Breast epithelium (tissue), 4 donors: ENCODE measurements around the gene MORN1. TPM values are rescaled to one million over a fixed set of nuclear protein-coding genes. Genes with fewer than 3 reads are reported as not detected.

Experiments
- DNase-seq, 2 donors: peaks; one replicate each; pipeline ENCODE4 v3.0.0-alpha.2; 2019; ENCODE audit warnings: low spot score in 2 of 2
- H3K27ac ChIP-seq, 2 donors: fragments of 200-600 bp; sonication (generic) in 1 of 2; one replicate each; pipeline ENCODE4 v1.5.1; 2016 to 2019; ENCODE audit warnings: mild to moderate bottlenecking in 1 of 2
- H3K27me3 ChIP-seq, 2 donors: fragments of 200-600 bp; sonication (generic) in 1 of 2; one replicate each; pipeline versions ENCODE4 v1.5.1 to v1.6.0; 2017 to 2019; ENCODE audit warnings: control low read depth in 1 of 2, mild to moderate bottlenecking in 1 of 2
- H3K36me3 ChIP-seq: fragments of 200-600 bp; one replicate; pipeline ENCODE4 v1.5.1; 2019
- H3K4me1 ChIP-seq, 2 donors: fragments of 200-600 bp; sonication (generic); one replicate each; pipeline ENCODE4 v1.5.1; 2016 to 2019; ENCODE audit warnings: control low read depth in 1 of 2
- H3K4me3 ChIP-seq, 3 donors: fragments of 200-600 bp; sonication (generic); 1 replicate in 2 of 3; 2 replicates in 1 of 3; pipeline ENCODE4 v1.5.1; 2016 to 2019; ENCODE audit warnings: mild to moderate bottlenecking in 3 of 3, moderate library complexity in 2 of 3
- H3K9me3 ChIP-seq, 2 donors: fragments of 200-600 bp; sonication (generic) in 1 of 2; one replicate each; pipeline ENCODE4 v1.5.1; 2016 to 2019; ENCODE audit warnings: control low read depth in 1 of 2
- POLR2A ChIP-seq: fragments of 450-650 bp; IDR thresholded peaks from one replicate; pipeline ENCODE4 v1.6.1; 2016; ENCODE audit warnings: antibody characterized with exemption, mild to moderate bottlenecking, moderate library complexity
- POLR2AphosphoS5 ChIP-seq, 3 donors: sonication (generic); formaldehyde crosslinking; IDR thresholded peaks; one replicate each; pipeline ENCODE4 v1.6.1; 2017; ENCODE audit warnings: antibody characterized with exemption in 3 of 3
- intact Hi-C: fragments of 100-400 bp; cut with DNase I; formaldehyde crosslinking; loops from one replicate; pipeline ENCODE4 v1.15.1; 2023; ENCODE audit warnings: low total_unique reads
- total RNA-seq, 3 donors: library from RNA; depleted of rRNA; stranded (reverse); fragments of >200 nt; gene quantifications; one replicate each; pipeline ENCODE4 v1.1.0, GENCODE V29; 2016
- TF ChIP-seq, protein P1 (sequence below), 3 donors: fragments of 450-650 bp; IDR thresholded peaks; one replicate each; pipeline ENCODE4 v1.5.1; 2016 to 2017; ENCODE audit warnings: antibody characterized with exemption in 3 of 3, mild to moderate bottlenecking in 3 of 3, moderate library complexity in 3 of 3

MORN1 gene
- total RNA-seq, 3 donors from 2014 or later: 4.0 to 18.1 (median 17.7) TPM

DNA sequence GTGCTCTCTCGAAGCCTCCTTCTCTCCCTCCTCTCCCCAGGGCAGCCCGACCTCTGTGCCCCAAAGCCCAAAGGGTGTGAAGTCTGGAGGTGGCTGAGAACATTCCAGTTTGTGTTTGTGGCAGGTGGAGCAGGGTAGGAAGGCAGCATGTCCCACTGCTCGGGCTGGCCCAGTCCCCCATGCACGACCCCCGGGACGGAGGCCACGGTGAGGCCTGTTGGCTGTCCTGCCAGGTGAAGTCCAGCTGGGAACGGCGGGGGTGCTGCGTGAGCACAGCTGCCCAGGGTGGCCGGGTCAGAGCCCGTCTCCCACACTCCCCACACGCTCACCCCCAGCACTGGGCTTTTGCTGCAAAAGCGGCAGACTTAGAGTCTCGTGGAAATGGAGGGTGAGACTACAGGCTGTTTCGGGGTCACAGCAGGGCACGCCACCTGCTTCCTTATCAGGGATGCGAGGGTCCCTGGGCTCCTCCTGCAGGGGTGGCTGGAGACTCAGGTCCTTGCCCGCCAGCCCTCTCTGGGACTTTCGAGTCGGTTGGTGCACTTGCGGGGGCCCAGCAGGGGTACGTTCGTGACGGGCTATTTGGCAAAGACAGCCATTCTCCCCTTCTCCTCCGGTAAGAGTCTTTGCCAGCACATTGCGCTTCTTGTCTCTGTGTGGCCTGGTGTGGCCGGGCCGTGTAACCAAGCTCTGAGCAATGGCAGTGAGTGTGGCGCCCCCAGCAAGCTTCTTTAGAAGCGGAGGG, 40.3 kb downstream of the MORN1 start:
- no peaks in the 10 kb centered on the region for H3K36me3 ChIP-seq
- TF ChIP-seq POLR2AphosphoS5 (IDR thresholded peaks at IDR 0.05) (no peak), POLR2A (no peak)
- TF ChIP-seq, protein P1, sequence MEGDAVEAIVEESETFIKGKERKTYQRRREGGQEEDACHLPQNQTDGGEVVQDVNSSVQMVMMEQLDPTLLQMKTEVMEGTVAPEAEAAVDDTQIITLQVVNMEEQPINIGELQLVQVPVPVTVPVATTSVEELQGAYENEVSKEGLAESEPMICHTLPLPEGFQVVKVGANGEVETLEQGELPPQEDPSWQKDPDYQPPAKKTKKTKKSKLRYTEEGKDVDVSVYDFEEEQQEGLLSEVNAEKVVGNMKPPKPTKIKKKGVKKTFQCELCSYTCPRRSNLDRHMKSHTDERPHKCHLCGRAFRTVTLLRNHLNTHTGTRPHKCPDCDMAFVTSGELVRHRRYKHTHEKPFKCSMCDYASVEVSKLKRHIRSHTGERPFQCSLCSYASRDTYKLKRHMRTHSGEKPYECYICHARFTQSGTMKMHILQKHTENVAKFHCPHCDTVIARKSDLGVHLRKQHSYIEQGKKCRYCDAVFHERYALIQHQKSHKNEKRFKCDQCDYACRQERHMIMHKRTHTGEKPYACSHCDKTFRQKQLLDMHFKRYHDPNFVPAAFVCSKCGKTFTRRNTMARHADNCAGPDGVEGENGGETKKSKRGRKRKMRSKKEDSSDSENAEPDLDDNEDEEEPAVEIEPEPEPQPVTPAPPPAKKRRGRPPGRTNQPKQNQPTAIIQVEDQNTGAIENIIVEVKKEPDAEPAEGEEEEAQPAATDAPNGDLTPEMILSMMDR (IDR thresholded peaks at IDR 0.05): no peak
- H3K27ac ChIP-seq: no peak overlapping the region
- no peaks in the 10 kb centered on the region for H3K9me3 ChIP-seq
- intact Hi-C loops: no loop called here
- DNase-seq: no peak
- no peak overlapping the region for H3K4me3 ChIP-seq
- H3K4me1 ChIP-seq: no peaks in the 10 kb centered on the region
- no peaks in the 10 kb centered on the region for H3K27me3 ChIP-seq

DNA sequence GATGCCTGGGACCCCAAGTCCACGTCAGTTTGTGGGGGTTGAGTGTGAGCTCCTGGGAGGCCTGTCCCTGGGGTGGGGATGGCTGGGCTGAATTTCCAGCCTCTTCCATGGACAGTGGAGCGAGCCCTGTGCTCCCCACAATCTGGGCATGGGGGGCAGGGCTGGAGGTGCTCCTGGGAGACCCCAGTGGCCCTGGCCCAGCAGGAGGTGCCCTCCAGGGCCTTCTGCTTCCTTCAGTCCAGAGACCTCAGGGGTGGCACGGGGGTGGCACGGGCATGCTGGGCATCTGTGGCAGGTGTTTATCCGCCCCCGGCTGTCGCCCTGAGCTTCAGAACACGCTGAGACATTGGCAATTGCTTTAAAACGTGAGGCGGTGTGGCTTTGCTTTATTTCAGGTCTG, 40.9 kb downstream of the MORN1 start:
- H3K4me1 ChIP-seq: no peaks in the 10 kb centered on the region
- no peaks in the 10 kb centered on the region for H3K36me3 ChIP-seq
- H3K4me3 ChIP-seq: no peak overlapping the region
- no peaks in the 10 kb centered on the region for H3K9me3 ChIP-seq
- no peak for DNase-seq
- no peak for TF ChIP-seq POLR2A
- no peak for TF ChIP-seq POLR2AphosphoS5 (IDR thresholded peaks at IDR 0.05)
- TF ChIP-seq, protein P1 (IDR thresholded peaks at IDR 0.05): no peak
- intact Hi-C loops: no loop called here
- H3K27ac ChIP-seq: no peak overlapping the region
- no peaks in the 10 kb centered on the region for H3K27me3 ChIP-seq

DNA sequence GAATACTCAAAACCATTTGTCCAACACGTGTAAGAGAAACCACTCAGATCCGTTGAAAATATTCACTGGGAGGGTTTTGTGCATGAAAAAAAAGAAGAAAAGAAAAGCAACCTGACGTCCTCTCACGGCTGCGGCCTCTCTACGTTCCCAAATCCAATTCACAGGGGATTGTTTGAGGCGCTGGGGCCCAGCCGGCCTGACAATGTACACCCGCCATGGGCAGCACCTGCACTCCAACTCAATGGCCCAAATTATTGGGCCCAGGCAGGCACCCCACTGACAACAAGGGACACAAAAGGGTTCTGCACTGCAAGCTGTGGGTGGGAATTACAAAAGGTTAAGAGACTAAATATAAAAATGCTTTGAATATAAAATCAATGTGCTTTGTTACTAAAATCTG, 41.5 kb downstream of the MORN1 start:
- intact Hi-C loops: no loop called here
- TF ChIP-seq, protein P1 (IDR thresholded peaks at IDR 0.05): no peak
- TF ChIP-seq POLR2AphosphoS5 (IDR thresholded peaks at IDR 0.05) (no peak), POLR2A (no peak)
- no peaks in the 10 kb centered on the region for H3K9me3 ChIP-seq
- H3K36me3 ChIP-seq: no peaks in the 10 kb centered on the region
- H3K4me1 ChIP-seq: no peaks in the 10 kb centered on the region
- no peaks in the 10 kb centered on the region for H3K27me3 ChIP-seq
- no peak for DNase-seq
- no peak overlapping the region for H3K27ac ChIP-seq
- H3K4me3 ChIP-seq: no peak overlapping the region

DNA sequence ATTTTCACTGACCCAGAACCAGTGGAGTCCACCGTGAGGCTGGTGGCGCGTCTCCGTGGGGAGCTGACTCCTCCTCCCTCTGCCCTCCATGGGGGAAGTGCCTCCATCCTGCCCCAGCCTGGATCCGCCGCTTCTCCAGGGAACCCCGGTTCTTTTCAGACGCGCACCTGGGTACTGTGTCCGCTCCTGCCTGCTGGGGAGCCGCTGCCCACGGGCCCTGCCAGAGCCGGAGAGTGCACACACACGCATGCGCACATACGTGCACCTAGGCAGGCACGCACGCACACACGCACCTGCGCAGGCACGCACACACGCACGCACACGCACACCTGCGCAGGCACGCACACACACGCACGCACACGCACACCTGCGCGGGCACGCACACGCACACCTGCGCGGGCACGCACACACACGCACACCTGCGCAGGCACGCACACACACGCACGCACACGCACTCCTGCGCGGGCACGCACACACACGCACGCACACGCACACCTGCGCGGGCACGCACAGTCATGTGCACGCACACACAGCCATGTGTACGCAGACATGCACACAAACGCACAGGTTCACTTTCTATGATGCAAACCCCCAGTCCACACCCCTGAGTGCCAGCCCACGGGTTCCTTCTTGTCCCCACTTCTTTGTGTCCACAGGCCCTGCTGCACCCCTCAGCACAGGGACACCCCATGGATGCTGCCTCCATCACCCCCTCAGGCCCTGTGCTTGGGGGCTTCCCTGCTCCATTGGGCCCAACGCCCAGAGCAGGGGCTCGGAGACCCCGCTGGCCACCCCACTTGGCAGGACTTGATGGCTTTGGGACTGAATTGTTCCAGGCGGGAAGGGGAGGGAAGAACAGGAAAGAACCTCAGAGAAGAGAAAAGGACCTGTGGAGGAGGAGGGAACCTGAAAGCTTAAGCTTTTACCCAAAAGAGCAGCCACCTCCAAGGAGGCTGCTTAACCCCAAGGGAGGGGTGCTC, 42.7 kb downstream of the MORN1 start:
- no peak overlapping the region for H3K4me3 ChIP-seq
- no peaks in the 10 kb centered on the region for H3K36me3 ChIP-seq
- H3K27ac ChIP-seq: no peak overlapping the region
- H3K9me3 ChIP-seq: no peaks in the 10 kb centered on the region
- H3K4me1 ChIP-seq: no peaks in the 10 kb centered on the region
- DNase-seq: no peak
- intact Hi-C loops: no loop called here
- TF ChIP-seq, protein P1 (IDR thresholded peaks at IDR 0.05): no peak
- TF ChIP-seq POLR2A (no peak), POLR2AphosphoS5 (IDR thresholded peaks at IDR 0.05) (no peak)
- H3K27me3 ChIP-seq: no peaks in the 10 kb centered on the region

DNA sequence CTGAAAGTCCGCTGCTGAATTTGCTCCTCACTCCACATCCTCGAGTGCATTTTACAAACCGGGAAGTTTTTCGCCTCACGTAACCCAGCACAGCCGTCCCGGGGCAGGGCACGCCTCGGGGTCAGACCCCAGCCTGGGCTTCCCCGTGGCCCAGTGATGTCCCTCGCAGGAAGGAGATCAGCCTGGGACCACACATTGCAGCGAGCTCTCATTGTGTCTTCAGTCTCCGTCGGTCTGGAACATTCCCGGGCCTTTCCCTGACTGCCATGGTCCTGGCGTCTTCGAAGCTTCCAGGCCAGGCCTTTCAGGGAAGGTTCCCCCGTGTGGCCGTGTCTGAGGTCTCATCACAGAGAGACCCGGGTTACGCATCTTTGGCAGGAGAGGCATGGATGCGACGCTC, 43.5 kb downstream of the MORN1 start:
- DNase-seq: peak in 1 of 2 donors; percentile 37
- Histone ChIP-seq H3K4me3 (no peak overlapping the region), H3K27ac (no peak overlapping the region), H3K4me1 (no peaks in the 10 kb centered on the region), H3K36me3 (no peaks in the 10 kb centered on the region), H3K27me3 (no peaks in the 10 kb centered on the region), H3K9me3 (no peaks in the 10 kb centered on the region)
- TF ChIP-seq, protein P1 (IDR thresholded peaks at IDR 0.05): no peak
- TF ChIP-seq POLR2AphosphoS5 (IDR thresholded peaks at IDR 0.05): no peak
- TF ChIP-seq POLR2A: no peak
- intact Hi-C loops: no loop called here
